WI38 (cell line): ENCODE measurements around the gene CDK5RAP3.

Experiments
- H3K4me3 ChIP-seq: 2 replicates; pipeline ENCODE4 v1.5.1; 2011; ENCODE audit warnings: low read depth, mild to moderate bottlenecking, control low read depth, low read length
- TF ChIP-seq, protein P1 (sequence below): IDR thresholded peaks from 2 replicates; pipeline ENCODE4 v1.5.1; 2012; ENCODE audit warnings: low read depth, mild to moderate bottlenecking, control low read depth, low read length

CDK5RAP3 gene

DNA sequence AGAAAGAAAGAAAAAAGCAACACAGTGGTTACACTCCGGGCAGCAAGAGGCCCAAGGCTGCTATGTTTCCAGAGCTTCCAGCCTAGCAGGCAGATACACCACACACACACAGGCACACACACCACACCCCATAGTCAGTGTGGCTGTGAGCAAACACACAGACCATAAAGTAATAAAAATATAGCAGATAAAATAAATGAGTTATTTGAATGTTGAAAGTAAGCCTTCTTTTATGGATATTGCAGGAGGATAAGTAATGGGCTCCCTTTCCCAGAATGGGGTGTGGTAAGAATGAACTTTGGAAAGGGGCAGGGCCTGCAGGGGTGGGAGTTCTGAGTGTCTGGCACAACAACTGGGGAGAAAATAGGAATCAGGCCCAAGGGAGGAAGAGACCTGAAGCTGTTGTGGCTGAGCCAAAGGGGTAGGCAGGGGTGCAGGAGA is 4.8 kb upstream of the CDK5RAP3 start:
- TF ChIP-seq, protein P1, sequence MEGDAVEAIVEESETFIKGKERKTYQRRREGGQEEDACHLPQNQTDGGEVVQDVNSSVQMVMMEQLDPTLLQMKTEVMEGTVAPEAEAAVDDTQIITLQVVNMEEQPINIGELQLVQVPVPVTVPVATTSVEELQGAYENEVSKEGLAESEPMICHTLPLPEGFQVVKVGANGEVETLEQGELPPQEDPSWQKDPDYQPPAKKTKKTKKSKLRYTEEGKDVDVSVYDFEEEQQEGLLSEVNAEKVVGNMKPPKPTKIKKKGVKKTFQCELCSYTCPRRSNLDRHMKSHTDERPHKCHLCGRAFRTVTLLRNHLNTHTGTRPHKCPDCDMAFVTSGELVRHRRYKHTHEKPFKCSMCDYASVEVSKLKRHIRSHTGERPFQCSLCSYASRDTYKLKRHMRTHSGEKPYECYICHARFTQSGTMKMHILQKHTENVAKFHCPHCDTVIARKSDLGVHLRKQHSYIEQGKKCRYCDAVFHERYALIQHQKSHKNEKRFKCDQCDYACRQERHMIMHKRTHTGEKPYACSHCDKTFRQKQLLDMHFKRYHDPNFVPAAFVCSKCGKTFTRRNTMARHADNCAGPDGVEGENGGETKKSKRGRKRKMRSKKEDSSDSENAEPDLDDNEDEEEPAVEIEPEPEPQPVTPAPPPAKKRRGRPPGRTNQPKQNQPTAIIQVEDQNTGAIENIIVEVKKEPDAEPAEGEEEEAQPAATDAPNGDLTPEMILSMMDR: no peak

GRCh38 chr17:47967607-47968252 is 3.2 kb upstream of the CDK5RAP3 start:
- TF ChIP-seq, protein P1: no peak
- H3K4me3 ChIP-seq: no peak overlapping the region

More for the DNA sequence above, 4.8 kb upstream of the CDK5RAP3 start:
- no peak overlapping the region for H3K4me3 ChIP-seq

DNA sequence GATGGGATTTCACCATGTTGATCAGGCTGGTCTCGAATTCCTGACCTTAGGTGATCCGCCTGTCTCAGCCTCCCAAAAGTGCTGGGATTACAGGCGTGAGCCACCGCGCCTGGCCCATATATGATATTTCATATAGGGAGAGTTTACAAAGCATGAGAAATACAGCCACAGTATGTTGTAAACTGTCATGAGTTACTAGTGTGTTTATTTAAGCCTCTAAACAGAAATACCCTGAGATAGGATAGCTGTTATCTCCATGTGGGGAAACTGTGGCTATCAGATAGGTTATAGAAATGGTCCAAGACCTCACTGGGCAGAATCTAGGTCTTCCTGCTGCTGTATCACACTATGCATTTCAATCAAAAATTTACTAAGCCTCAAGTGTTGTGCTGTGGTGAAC is 2.1 kb upstream of the CDK5RAP3 start:
- TF ChIP-seq, protein P1: no peak
- no peak overlapping the region for H3K4me3 ChIP-seq

- TF ChIP-seq, protein P1: no peak
- no peak overlapping the region for H3K4me3 ChIP-seq
These were observed 786 bp upstream of the CDK5RAP3 start for GRCh38 chr17:47969930-47970724.

GRCh38 chr17:47973541-47973940 is 2.6 kb downstream of the CDK5RAP3 start:
- TF ChIP-seq, protein P1: no peak

GRCh38 chr17:47975189-47975822 is 4.4 kb downstream of the CDK5RAP3 start:
- H3K4me3 ChIP-seq: no peak overlapping the region
- TF ChIP-seq, protein P1: no peak

More at GRCh38 chr17:47973541-47973940, 2.6 kb downstream of the CDK5RAP3 start:
- H3K4me3 ChIP-seq: no peak overlapping the region

GRCh38 chr17:47975823-47976205 is 4.9 kb downstream of the CDK5RAP3 start:
- no peak overlapping the region for H3K4me3 ChIP-seq
- TF ChIP-seq, protein P1: no peak
